Parathyroid adenoma (tissue), 2 donors: Measurements from ENCODE around the gene COPS8.

Experiments
- H2AFZ ChIP-seq: fragments of 300-600 bp; sonication (generic); one replicate; pipeline ENCODE4 v1.7.0; 2017; ENCODE audit warnings: antibody characterized with exemption, mild to moderate bottlenecking
- H3K27ac ChIP-seq: fragments of 300-600 bp; sonication (generic); one replicate; pipeline ENCODE4 v1.7.0; 2017
- H3K27me3 ChIP-seq: fragments of 300-600 bp; sonication (generic); one replicate; pipeline ENCODE4 v1.7.0; 2017; ENCODE audit warnings: low read length; ENCODE audit not compliant: control insufficient read depth, insufficient read depth
- H3K36me3 ChIP-seq: fragments of 300-600 bp; sonication (generic); one replicate; pipeline ENCODE4 v1.7.0; 2017; ENCODE audit warnings: low read length; ENCODE audit not compliant: control insufficient read depth, insufficient read depth
- H3K4me1 ChIP-seq: fragments of 300-600 bp; sonication (generic); one replicate; pipeline ENCODE4 v1.7.0; 2017; ENCODE audit warnings: control low read depth
- H3K4me2 ChIP-seq: fragments of 300-600 bp; sonication (generic); one replicate; pipeline ENCODE4 v1.7.0; 2017; ENCODE audit warnings: low read length
- H3K4me3 ChIP-seq: fragments of 300-600 bp; sonication (generic); one replicate; pipeline ENCODE4 v1.7.0; 2017; ENCODE audit warnings: low read depth, low read length
- H3K79me2 ChIP-seq: fragments of 300-600 bp; sonication (generic); one replicate; pipeline ENCODE4 v1.7.0; 2017; ENCODE audit warnings: control low read depth
- H3K9ac ChIP-seq: fragments of 300-600 bp; sonication (generic); one replicate; pipeline ENCODE4 v1.7.0; 2017; ENCODE audit warnings: mild to moderate bottlenecking
- H3K9me3 ChIP-seq: fragments of 300-600 bp; sonication (generic); one replicate; pipeline ENCODE4 v1.7.0; 2017; ENCODE audit warnings: low read length; ENCODE audit not compliant: control insufficient read depth
- TF ChIP-seq, protein P1 (sequence below): fragments of 300-600 bp; sonication (generic); IDR thresholded peaks from one replicate; pipeline ENCODE4 v1.7.0; 2017; ENCODE audit warnings: antibody characterized with exemption, mild to moderate bottlenecking
- donor health status: primary hyperparathyroidism.

COPS8 gene

DNA sequence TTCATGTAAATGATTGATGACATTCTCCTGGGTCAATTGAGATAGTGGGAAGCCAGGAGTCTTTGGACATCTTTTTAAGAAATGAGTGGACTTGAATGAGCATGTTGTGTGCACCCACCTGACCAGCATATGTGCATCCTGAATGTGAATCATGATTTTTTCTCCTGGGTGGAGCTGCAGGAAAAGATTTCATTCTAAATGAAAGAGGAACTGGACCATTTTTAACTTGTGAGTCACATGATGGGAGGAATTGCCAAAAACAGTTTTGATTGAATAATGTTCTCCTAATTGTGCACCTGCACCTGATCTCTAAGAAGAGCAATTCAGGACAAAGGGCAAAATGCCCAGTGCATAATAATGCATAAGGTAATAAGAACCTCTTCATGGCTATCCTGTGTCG lies 32.3 kb downstream of the COPS8 start:
- H3K4me3 ChIP-seq: no peak overlapping the region
- H3K9ac ChIP-seq: no peak overlapping the region
- no peak overlapping the region for H3K27ac ChIP-seq
- H3K4me2 ChIP-seq: no peak overlapping the region
- H3K27me3 ChIP-seq: no peaks in the 10 kb centered on the region
- TF ChIP-seq, protein P1, sequence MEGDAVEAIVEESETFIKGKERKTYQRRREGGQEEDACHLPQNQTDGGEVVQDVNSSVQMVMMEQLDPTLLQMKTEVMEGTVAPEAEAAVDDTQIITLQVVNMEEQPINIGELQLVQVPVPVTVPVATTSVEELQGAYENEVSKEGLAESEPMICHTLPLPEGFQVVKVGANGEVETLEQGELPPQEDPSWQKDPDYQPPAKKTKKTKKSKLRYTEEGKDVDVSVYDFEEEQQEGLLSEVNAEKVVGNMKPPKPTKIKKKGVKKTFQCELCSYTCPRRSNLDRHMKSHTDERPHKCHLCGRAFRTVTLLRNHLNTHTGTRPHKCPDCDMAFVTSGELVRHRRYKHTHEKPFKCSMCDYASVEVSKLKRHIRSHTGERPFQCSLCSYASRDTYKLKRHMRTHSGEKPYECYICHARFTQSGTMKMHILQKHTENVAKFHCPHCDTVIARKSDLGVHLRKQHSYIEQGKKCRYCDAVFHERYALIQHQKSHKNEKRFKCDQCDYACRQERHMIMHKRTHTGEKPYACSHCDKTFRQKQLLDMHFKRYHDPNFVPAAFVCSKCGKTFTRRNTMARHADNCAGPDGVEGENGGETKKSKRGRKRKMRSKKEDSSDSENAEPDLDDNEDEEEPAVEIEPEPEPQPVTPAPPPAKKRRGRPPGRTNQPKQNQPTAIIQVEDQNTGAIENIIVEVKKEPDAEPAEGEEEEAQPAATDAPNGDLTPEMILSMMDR: no peak
- no peaks in the 10 kb centered on the region for H3K79me2 ChIP-seq
- H3K9me3 ChIP-seq: no peaks in the 10 kb centered on the region
- H3K36me3 ChIP-seq: no peaks in the 10 kb centered on the region
- no peaks in the 10 kb centered on the region for H3K4me1 ChIP-seq
- no peak overlapping the region for H2AFZ ChIP-seq

DNA sequence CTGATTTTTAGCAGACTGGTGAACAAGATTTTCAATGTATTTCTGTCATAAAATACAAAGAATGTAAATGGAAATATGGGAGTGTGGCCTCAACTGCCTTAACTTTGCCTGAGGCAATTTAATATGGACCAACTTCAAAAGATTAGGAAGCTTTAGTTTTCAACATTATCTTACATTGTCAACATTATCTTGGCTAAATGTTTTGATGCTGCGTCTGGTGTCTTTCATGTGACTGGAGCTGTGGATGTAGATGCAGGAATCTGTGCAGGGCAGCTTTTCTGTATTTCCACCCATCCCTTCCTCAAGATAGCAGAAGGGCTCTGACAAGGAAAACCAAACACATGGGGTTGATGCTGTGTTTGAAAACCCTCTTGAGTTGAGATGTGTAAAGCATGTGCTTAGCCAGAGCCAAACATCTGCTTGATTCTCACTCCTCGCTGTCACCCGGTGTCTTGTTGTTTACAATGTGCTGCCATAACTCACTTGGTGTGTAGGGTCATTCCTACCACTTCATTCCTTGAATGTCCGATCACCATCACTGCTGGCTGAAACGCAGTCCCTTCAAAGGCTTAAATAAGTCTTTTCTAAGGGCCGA lies 33.0 kb downstream of the COPS8 start:
- Histone ChIP-seq H3K4me1 (no peaks in the 10 kb centered on the region), H3K4me3 (no peak overlapping the region), H3K79me2 (no peaks in the 10 kb centered on the region), H3K9me3 (no peaks in the 10 kb centered on the region), H3K9ac (no peak overlapping the region), H3K27me3 (no peaks in the 10 kb centered on the region), H3K36me3 (no peaks in the 10 kb centered on the region), H3K27ac (no peak overlapping the region), H3K4me2 (no peak overlapping the region), H2AFZ (no peak overlapping the region)
- TF ChIP-seq, protein P1: no peak

DNA sequence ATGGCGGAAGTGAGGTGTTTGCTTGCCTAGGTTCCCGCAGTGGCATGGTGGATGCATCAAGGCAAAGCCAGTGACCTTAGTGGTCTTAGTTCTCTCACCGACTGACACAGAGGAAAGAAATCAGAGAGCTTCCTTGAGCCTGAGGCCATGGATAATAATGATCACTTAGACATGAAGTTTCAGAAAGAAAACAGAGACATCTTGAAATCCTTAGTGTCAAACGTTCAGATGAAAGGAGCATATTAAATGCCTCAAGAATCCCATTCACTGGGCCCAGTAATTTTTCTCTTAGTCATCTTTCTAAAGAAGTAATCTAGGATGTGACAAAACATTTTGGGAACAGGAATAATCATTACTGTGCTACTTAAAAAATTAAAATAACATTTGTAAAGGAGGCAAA lies 35.2 kb downstream of the COPS8 start:
- TF ChIP-seq, protein P1: no peak
- H3K27ac ChIP-seq: no peak overlapping the region

DNA sequence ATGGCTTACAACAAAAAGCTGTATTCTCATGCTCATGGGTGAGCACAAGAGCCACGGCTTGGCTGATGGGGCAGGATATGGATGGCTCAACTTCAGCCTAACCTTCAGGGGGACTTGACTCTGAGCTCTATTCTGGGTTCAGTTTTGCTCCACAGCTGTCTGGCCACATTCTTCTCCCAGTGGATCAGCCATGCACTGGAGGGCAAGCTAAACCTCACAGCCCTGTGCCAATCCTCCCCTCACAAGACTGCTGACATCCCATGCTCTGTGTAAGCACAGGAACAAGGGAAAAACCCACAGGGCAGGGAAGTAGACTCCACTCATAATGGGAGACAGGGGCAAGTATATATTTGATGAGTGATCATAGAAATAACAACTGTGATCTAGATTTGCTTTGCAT lies 35.6 kb downstream of the COPS8 start:
- Histone ChIP-seq H3K9ac (no peak overlapping the region), H3K4me1 (no peaks in the 10 kb centered on the region), H3K9me3 (no peaks in the 10 kb centered on the region), H3K36me3 (no peaks in the 10 kb centered on the region), H3K27ac (no peak overlapping the region), H2AFZ (no peak overlapping the region), H3K27me3 (no peaks in the 10 kb centered on the region), H3K4me3 (no peak overlapping the region), H3K4me2 (no peak overlapping the region), H3K79me2 (no peaks in the 10 kb centered on the region)
- TF ChIP-seq, protein P1: no peak

More for the DNA sequence above, 35.2 kb downstream of the COPS8 start:
- Histone ChIP-seq H3K4me1 (no peaks in the 10 kb centered on the region), H3K36me3 (no peaks in the 10 kb centered on the region), H3K4me2 (no peak overlapping the region), H3K9ac (no peak overlapping the region), H3K27me3 (no peaks in the 10 kb centered on the region), H3K9me3 (no peaks in the 10 kb centered on the region), H2AFZ (no peak overlapping the region), H3K4me3 (no peak overlapping the region), H3K79me2 (no peaks in the 10 kb centered on the region)

DNA sequence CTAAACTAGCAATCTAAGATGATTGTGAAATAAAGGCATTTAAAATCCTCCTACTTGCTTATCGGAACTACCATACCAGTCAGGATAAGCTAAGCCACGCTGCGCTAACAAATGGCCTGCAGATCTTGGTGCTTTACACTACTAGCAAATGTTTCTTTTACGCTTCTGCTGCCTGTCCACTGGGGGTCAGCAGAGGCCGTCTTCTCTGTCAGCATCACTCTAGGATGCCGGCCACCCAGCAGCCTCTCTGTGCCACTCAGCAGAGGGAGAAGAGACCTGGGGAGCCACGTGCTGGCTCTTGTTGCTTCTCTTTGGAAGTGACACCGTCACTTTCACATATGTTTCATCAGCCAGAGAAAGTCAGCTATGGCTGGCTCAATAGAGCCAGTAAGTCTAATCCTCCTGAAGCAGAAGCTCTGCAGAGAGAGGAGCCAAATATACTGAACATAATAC lies 36.6 kb downstream of the COPS8 start:
- H3K4me3 ChIP-seq: no peak overlapping the region
- TF ChIP-seq, protein P1: peak; percentile 33
- H2AFZ ChIP-seq: no peak overlapping the region
- H3K9ac ChIP-seq: no peak overlapping the region
- no peaks in the 10 kb centered on the region for H3K4me1 ChIP-seq
- no peaks in the 10 kb centered on the region for H3K36me3 ChIP-seq
- H3K9me3 ChIP-seq: no peaks in the 10 kb centered on the region
- no peak overlapping the region for H3K4me2 ChIP-seq
- no peaks in the 10 kb centered on the region for H3K27me3 ChIP-seq
- no peak overlapping the region for H3K27ac ChIP-seq
- no peaks in the 10 kb centered on the region for H3K79me2 ChIP-seq
